GM21390 (cell line): ENCODE results near the gene FGF9.
A peak's percentile ranks its signal among the peaks of the same experiment; 100 is the strongest.

ENCODE experiments used
- ATAC-seq: cut with Tn5 transposase; IDR thresholded peaks from one replicate; pipeline ENCODE4 v1.9.1; 2021; ENCODE audit not compliant: unreplicated experiment

The FGF9 gene

DNA sequence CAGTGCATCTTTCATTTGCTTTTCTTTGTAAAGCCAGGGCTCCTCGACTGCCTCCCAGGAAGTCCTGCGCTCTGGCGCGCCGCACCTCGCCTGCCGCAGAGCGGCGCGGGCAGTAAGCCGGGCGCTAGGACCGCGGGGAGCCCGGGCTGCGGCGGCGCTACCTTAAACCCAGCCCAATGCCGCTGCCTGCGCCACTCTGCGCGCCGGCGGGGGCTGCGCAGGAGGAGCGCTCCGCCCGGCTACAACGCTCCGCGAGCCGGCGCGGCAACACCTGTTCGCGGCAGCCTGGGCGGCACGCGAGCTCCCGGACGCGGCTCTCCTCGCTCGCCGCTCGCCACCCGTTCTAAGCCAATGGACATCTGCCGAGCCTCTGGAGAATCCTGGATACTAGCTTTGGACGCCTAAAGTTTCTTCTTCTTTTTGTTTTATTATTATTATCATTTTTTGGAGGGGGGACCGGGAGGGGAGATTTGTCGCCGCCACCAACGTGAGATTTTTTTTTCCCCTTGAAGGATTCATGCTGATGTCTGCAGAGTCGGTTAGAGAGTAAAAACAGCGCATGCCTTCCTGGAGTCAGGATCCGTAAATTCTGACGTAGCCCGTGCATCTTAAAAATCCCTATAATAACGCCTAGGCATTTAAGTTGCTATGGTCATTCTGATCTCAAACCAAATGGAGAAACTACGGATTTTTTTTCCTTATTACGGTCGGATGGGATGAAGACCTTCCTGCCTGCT is at the start of gene FGF9:
Gene FGF9, plus strand, starts transcription at position 191 of the 737 bp plus-strand sequence. CDS start 840 bp downstream, outside the sequence.
- peak; percentile 69 for ATAC-seq

DNA sequence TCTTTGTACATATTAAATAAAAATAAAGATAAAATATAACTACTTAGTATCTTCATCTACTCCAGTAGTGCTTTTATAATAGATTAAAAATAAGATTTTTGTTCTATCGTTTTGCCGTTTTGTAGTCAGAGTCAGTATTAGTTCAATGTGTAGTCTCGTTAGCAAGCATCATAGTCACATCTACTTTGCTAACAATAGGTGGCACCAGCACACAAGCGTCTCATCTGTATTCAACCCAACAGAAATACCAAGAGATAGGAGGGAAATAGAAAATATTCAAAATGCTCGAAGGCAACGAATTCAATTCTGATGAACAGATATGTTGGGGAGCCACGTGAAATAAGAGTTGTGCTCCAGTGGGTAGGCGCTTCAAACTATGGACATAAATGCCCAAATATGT is 45.5 kb upstream of the FGF9 start:
- ATAC-seq: no peak

- no peak for ATAC-seq
These were observed 38.7 kb upstream of the FGF9 start for GRCh38 chr13:21632196-21632595.

DNA sequence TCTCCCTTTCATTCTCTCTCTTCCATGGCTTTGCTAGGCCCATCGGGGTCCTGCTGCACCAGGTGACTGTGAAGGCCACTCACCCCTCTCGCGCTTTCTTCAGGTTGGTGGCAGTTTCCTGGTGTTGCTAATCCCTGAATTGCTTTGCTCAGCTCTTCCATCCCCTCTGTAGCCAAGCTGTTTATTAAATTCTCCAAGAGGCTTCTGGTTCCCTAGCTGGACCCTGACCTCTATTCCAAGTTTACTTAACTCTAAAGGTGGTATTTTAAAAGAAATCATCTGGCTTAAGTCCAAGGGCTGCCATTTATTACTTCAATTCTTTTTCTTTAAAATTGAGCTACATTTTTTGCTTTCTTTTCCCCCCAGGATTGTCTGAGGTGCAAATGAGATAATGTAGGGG is 34.2 kb upstream of the FGF9 start:
- no peak for ATAC-seq

DNA sequence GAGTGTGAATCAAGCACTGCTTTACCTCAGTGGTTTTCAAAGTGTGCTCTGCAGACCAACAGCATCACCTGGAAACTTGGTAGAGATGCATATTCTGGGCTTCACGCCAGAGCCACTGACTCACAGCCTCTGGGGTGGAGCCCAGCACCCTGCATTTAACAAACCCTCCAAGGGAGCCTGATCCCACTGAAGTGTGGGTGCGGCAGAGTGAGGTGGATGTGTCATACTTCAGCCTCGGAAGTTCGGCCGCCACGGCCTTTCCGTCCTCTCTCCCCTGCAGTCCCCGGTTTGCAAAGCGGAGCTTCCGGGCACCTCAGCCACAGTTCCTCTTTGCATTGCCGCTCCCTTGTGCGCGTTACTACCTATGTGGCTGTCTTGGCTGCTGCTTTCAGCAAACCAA is 33.6 kb upstream of the FGF9 start:
- no peak for ATAC-seq

DNA sequence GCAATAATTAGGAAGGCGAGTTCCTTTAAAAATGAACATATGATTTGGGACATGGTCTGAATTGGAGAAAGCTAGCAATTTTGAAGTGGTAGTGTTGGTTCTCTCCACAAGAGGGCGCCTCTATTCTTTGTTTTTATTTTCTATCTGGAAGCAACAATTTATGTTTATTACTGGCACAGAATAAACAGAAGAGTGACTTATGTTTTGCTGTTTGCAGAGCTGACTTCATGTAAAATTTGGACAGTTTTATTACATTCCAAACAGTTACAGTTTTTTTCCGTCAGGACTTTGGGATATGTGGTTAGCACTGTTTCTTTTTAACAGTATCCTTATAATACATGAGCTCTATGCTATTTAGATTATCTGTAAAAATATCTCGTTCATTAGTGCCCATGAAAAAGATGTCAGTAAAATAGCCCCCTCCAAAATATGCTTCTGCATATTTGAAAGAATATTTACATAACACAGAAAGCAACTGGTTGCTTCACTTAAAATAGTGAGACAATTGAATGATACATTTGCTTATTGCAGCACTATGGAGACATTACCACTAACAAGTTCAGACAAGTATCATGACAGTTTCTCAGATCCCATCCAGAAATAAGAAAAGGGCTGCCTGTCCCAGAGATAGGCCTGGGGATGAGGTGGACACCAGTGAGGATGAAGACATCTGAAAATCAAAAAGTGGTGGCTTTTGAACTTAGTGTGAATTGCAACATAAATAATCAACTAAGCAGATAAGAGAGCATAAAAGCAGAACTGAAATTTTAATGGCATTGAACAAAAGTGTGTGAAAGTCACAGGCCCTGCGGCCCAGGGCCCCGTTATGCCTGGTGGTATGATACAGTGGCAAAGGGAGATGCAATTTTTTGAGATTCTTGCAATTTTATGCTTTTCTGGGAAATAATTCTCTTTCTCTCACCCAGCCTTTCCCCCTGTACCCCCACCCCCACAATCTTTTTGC is 32.3 kb upstream of the FGF9 start:
- no peak for ATAC-seq

GRCh38 chr13:21639561-21639960 is 31.3 kb upstream of the FGF9 start:
- ATAC-seq: no peak

DNA sequence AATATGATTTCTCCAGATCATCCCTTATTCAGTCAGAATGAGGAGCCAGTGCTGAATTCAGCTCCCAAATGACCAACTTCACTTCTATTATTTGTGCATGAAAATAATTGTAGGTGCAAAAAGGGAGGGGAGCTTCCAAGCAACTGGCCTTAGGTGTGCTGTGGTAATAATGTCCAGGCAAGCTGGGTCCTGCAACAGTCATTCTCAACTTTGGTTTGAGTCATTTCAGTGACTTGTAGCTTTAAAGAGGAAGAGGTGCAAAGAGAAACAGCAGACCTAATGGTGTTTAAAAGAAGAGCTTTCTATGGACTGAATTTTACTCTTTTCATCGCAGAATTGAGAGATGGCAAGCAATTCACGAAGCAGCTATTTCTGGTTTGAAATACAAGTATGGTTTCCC is 29.2 kb upstream of the FGF9 start:
- ATAC-seq: no peak

DNA sequence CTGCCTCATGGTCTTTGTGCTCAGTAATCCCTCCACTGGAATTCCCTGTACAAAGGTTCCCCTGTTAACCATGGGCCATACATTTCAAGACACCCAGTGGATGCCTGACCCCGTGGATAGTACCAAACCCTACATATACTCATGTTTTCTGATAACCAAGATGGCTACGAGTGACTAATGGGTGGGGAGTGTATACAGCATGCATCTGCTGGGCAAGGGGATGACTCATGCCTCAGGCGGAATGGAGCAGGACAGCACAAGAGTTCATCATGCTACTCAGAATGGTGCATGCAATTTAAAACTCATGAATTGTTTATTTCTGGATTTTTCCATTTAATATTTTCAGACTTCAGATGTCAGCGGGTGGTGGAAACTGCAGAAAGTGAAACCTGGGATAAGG is 13.3 kb upstream of the FGF9 start:
- ATAC-seq: no peak

DNA sequence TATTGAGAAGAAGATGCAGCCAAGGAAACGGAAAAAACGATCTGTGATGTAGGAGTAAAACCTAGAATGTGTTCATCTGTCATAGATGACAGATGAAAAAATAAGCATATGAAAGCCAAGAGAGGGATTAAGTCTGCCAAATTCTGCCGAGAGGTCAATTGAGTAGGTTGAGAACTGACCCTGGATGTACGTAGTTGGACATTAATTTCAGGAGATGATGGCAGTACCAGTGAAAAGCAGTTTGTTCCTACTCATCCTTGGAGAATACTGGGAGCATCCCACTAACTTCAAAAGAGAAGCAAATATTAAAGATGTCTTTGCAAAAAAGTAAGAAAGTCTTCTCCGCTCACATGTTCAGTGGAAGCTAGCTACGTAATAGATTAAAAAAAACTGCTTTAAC is 11.8 kb upstream of the FGF9 start:
- no peak for ATAC-seq

DNA sequence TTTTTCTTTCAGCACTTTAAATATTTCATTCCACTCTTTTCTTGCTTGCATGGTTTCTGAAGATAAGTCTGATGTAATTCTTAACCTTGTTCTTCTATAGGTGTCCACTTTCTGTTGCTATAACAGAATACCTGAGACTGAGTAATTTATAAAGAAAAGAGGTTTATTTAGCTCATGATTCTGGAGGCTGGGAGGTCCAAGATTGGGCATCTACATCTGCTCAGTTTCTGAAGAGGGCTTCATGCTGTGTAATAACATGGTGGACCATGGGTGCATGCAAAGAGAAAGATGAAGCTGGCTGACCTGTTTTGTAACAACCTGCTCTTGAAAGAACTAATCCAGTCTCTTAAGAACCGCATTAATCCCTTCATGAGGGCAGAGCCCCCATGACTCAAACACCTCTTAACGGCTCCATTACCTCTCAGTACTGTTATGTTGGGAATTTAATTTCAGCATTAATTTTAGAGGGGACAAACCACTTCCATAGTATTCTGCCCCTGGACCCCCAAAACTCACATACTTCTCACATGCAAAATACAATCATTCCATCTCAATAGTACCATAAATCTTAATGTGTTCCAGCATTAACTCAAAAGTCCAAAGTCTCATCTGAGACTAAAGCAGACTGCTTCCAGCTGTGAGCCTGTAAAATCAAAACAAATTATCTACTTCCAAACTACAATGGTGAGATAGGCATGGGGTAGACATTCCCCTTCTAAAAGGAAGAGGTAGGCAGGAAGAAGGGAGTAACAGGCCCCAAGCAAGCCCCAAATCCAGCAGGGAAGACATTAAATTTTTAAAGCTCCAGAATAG is 9.6 kb upstream of the FGF9 start:
- no peak for ATAC-seq

DNA sequence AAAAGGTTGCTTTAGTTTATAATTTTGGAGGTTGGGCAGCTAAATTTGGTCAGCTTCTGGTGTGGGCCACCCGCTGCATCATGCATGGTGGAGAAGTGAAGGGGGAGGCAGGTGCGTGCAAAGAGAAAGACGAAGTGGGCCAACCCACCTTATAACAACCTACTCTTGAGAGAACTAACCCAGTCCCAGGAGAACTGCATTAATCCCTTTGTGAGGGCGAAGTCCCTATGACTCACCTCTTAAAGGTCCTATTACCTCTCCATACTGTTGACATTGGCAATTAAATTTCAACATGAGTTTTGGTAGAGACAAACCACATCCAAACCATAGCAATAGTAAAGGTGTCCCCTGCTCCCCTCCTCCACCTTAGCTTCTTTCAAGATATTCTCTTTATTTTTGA is 7.7 kb upstream of the FGF9 start:
- no peak for ATAC-seq

DNA sequence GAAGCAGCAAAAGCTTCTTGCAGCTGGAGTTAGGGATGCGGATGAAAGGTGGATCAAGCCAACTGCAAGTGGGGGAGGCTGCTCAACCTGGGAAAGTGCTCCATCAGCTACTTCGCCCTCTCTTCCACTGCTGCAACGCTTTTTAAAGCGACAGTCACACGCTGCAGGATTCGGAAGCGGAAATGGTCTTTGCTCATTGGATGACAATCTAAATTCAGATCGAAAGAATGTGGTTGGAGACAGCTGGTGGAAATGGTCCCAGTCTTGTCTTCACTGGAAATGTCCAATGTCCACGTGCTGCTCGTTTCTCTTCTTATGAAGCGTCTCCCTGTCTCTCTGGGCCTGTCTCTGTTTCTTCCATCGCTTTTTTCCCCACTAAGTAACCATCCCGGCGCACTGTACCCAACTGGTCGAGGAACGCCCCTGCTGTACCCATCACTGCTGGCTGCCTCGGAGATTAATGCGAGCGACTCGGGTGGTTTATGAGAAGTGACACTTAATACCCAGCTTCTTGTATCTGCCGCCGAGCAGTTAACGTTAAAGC is 2.1 kb upstream of the FGF9 start:
- ATAC-seq: no peak

DNA sequence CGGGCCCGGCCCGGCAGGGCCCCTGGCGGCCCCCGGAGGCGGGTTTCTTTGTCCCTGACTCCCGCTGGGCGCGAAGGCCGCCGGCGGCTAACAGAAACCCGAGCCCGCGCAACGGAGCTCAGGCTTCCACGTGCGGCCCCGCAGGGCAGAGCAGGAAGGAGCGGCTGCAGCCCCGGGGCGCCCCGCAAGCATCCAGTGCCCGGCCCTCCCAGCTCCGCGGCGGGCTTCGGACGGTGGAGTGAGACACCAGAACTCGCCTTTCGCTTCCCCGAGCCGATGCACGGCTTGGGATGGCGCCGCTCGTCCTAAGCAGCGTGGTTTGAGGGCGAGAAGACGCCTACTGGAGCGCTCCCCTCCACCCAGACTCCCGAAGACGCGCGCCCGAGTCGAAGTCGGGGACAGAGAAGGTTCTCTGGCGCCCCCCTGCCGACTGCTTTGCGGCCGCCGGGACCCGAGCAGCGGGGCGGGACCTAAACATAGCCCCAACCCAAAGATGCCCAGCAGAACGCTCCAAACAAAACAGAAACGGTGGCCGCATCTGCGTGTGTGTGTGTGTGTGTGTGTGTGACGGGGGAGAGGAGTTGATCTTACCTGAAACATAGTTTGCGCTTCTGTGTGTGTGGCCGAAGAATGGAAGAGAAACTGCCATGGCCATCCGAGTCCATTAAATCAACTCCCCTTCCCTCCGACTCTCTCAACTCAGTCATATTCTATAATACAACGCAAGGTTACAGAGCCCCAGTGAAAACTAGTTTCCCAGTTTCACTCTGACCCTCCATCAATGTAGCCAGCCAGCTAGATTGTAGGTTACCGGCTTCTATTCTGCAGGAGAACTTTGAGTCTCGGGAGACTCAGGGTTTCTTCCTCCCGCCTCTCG is 629 bp upstream of the FGF9 start:
- peak; percentile 28 for ATAC-seq

GRCh38 chr13:21671620-21672286 is 880 bp downstream of the FGF9 start:
- no peak for ATAC-seq

GRCh38 chr13:21672287-21672680 is 1.4 kb downstream of the FGF9 start:
- ATAC-seq: no peak

GRCh38 chr13:21672796-21673538 is 2.1 kb downstream of the FGF9 start:
- no peak for ATAC-seq

DNA sequence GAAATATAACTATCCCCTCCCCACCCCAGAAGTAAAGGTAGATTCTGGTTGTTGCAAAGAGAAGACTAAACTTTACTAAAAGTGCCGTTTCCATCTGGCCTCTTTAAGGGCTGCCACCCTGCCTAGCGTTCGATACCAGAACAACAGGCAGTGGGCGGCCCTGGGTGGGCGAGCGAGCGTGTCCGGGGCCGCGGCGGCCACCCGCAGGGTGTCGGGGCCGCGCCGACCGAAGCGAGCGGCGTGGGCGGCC is 2.6 kb downstream of the FGF9 start:
- ATAC-seq: peak; percentile 19
